Right lobe of liver (tissue), 6 donors: ENCODE data around the gene LYRM9. TPM values are rescaled to one million over a fixed set of nuclear protein-coding genes. Genes with fewer than 3 reads are reported as not detected.

Source experiments
- ATAC-seq, 4 donors: fragments of 200-7000 bp; cut with Tn5 transposase; one replicate each; pipeline ENCODE4 v1.9.1; 2020; ENCODE audit warnings: mild to moderate bottlenecking in 4 of 4, moderate library complexity in 4 of 4
- DNase-seq, 3 donors: peaks; one replicate each; pipeline ENCODE4 v3.0.0-alpha.2; 2020
- H3K27ac ChIP-seq, 3 donors: fragments of 200-600 bp; one replicate each; pipeline ENCODE4 v1.8.0; 2022
- H3K27me3 ChIP-seq, 2 donors: fragments of 200-600 bp; one replicate each; pipeline ENCODE4 v1.8.0; 2022
- H3K36me3 ChIP-seq, 4 donors: fragments of 200-600 bp; sonication (generic) in 1 of 4; one replicate each; pipeline versions ENCODE4 v1.5.1 to v1.8.0; 2017 to 2022; ENCODE audit warnings: control low read depth in 1 of 4
- H3K4me1 ChIP-seq, 4 donors: fragments of 200-600 bp; sonication (generic) in 1 of 4; one replicate each; pipeline versions ENCODE4 v1.5.1 to v1.8.0; 2017 to 2022; ENCODE audit warnings: control low read depth in 1 of 4
- H3K4me3 ChIP-seq, 3 donors: fragments of 200-600 bp; one replicate each; pipeline ENCODE4 v1.8.0; 2022
- H3K9me3 ChIP-seq, 4 donors: fragments of 200-600 bp; sonication (generic) in 1 of 4; one replicate each; pipeline versions ENCODE4 v1.5.1 to v1.8.0; 2017 to 2022; ENCODE audit warnings: control low read depth in 1 of 4
- CTCF ChIP-seq, 4 donors: fragments of 200-600 bp in 3 of 4; fragments of 450-650 bp in 1 of 4; IDR thresholded peaks; one replicate each; pipeline versions ENCODE4 v1.5.1 to v1.8.0; 2016 to 2022; ENCODE audit warnings: antibody characterized with exemption in 4 of 4, mild to moderate bottlenecking in 2 of 4
- POLR2A ChIP-seq: fragments of 450-650 bp; IDR thresholded peaks from one replicate; pipeline ENCODE4 v1.6.1; 2017; ENCODE audit warnings: antibody characterized with exemption, mild to moderate bottlenecking
- WGBS: methylation state at CpG from one replicate; pipeline ENCODE4 v1.1.6; 2018; ENCODE audit warnings: low coverage, low lambda C conversion rate; ENCODE audit not compliant: insufficient coverage; ENCODE audit errors: missing lambda C conversion rate; 5-methylcytosine and 5-hydroxymethylcytosine counted together
- intact Hi-C, 2 donors: fragments of 100-400 bp; cut with DNase I; formaldehyde crosslinking; loops; one replicate each; pipeline versions ENCODE4 v1.11.2 to v1.14.1; 2022
- total RNA-seq, 6 experiments: library from RNA; depleted of rRNA in 2 of 6; stranded (reverse); fragments of >200 nt in 2 of 6; fragmentation: NEBNext Ultra II Directional in 3 of 6; extraction: Animal tissue kit (Norgen Biotek cat#: 25700) in 3 of 6; gene quantifications; one replicate each; pipeline versions ENCODE4 v1.1.0 to v1.2.4, GENCODE V29; 2016 to 2023
- donor health status: DM: no; HTN: yes; CAD: no.
- donor health status: DM: no; HTN: no; CAD: no.
- donor health status: DM: no; HTN: no; CAD: no.
- donor health status: DM: no; HTN: yes; CAD: no.
- donor health status: DM: no; HTN: yes; CAD: no.

LYRM9 gene
- total RNA-seq, 6 experiments from 2014 or later, result 4.1 to 7.2 (median 5.5) TPM

GRCh38 chr17:27938864-27939263 is 45.7 kb upstream of the LYRM9 start:
- H3K27ac ChIP-seq, result no peak overlapping the region
- H3K36me3 ChIP-seq, result no peaks in the 10 kb centered on the region
- H3K27me3 ChIP-seq, result no peaks in the 10 kb centered on the region
- H3K4me3 ChIP-seq, result no peak overlapping the region
- TF ChIP-seq CTCF (IDR thresholded peaks at IDR 0.05), result no peak
- TF ChIP-seq POLR2A, result no peak
- intact Hi-C loops, result no loop called here
- H3K4me1 ChIP-seq, result no peaks in the 10 kb centered on the region
- H3K9me3 ChIP-seq, result no peaks in the 10 kb centered on the region
- no peak for ATAC-seq
- 81% methylated on average over 4 of the region's 4 CpGs for WGBS
- no peak for DNase-seq

- intact Hi-C loops, result no loop called here
- TF ChIP-seq POLR2A (no peak), CTCF (IDR thresholded peaks at IDR 0.05) (no peak)
- Histone ChIP-seq H3K27ac (no peak overlapping the region), H3K4me3 (no peak overlapping the region), H3K36me3 (no peaks in the 10 kb centered on the region), H3K4me1 (no peaks in the 10 kb centered on the region), H3K27me3 (no peaks in the 10 kb centered on the region), H3K9me3 (no peaks in the 10 kb centered on the region)
- ATAC-seq (no peak), DNase-seq (no peak)
Measured at GRCh38 chr17:27938241-27938640, 45.1 kb upstream of the LYRM9 start.

GRCh38 chr17:27937025-27937546 is 43.9 kb upstream of the LYRM9 start:
- no peaks in the 10 kb centered on the region for H3K27me3 ChIP-seq
- no peak for DNase-seq
- no peaks in the 10 kb centered on the region for H3K9me3 ChIP-seq
- H3K4me1 ChIP-seq, result no peaks in the 10 kb centered on the region
- intact Hi-C loops, result no loop called here
- 73% methylated on average over 7 of the region's 8 CpGs for WGBS
- no peaks in the 10 kb centered on the region for H3K36me3 ChIP-seq
- no peak overlapping the region for H3K27ac ChIP-seq
- TF ChIP-seq POLR2A (no peak), CTCF (IDR thresholded peaks at IDR 0.05) (no peak)
- no peak for ATAC-seq
- no peak overlapping the region for H3K4me3 ChIP-seq

- no peak for DNase-seq
- H3K27me3 ChIP-seq, result no peaks in the 10 kb centered on the region
- WGBS, result 65% methylated on average over 6 of the region's 6 CpGs
- TF ChIP-seq POLR2A, result no peak
- TF ChIP-seq CTCF (IDR thresholded peaks at IDR 0.05), result no peak
- ATAC-seq, result no peak
- no peak overlapping the region for H3K27ac ChIP-seq
- H3K9me3 ChIP-seq, result no peaks in the 10 kb centered on the region
- no peak overlapping the region for H3K4me3 ChIP-seq
- no peaks in the 10 kb centered on the region for H3K36me3 ChIP-seq
- H3K4me1 ChIP-seq, result no peaks in the 10 kb centered on the region
- intact Hi-C loops, result no loop called here
Measured at GRCh38 chr17:27930000-27930399, 36.8 kb upstream of the LYRM9 start.

- no peaks in the 10 kb centered on the region for H3K4me1 ChIP-seq
- no peaks in the 10 kb centered on the region for H3K9me3 ChIP-seq
- ATAC-seq (no peak), DNase-seq (no peak)
- no peak overlapping the region for H3K4me3 ChIP-seq
- H3K27ac ChIP-seq, result no peak overlapping the region
- H3K27me3 ChIP-seq, result no peaks in the 10 kb centered on the region
- TF ChIP-seq POLR2A (no peak), CTCF (IDR thresholded peaks at IDR 0.05) (no peak)
- 82% methylated on average over 5 of the region's 5 CpGs for WGBS
- intact Hi-C loops, result no loop called here
- no peaks in the 10 kb centered on the region for H3K36me3 ChIP-seq
Measured at GRCh38 chr17:27928587-27928986, 35.4 kb upstream of the LYRM9 start.
